ENCODE measurements around the gene ABCB9.

ABCB9 gene

DNA sequence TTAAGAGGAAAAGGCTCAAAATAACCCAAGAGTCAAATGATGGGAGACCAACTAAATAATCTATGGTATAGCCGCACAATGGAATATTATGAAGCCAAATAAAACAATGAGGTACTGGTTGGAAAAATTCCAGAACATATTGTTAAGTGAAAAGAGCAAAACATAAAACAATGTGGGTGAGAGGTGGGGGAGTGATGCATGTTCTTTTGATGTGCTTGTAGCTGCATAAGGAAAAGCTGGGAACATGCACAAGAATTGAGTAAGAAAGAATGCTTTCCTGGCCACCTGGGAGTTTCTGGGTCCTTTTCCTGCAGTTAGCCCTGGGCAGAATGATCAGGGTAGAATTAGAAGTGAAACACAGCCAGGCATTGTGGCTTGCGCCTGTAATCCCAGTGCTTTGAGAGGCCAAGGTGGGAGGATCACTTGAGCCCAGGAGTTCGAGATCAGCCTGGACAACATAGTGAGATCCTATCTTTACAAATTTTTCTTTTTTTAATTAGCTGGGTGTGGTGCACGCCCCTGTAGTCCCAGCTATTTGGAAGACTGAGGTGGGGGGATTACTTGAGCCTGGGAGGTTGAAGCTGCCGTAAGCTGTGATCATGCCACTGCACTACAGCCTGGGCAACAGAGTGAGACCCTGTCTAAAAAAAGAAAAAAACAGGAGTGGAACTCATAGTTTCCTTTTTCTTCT, 7.9 kb downstream of the ABCB9 start:
- DNase-seq (ENCODE audit: insufficient read length, low spot score) (no peak), FAIRE-seq (no peak)
- TF ChIP-seq POLR2AphosphoS5 (IDR thresholded peaks at IDR 0.05; ENCODE audit: low read depth, low read length): no peak
- no peak for TF ChIP-seq POLR2A (IDR thresholded peaks at IDR 0.05; ENCODE audit: low read depth, low read length)
- no peak for TF ChIP-seq PAX5 (IDR thresholded peaks at IDR 0.05; ENCODE audit: insufficient read depth, low read length, severe bottlenecking)
- no peak for TF ChIP-seq TAF1 (IDR thresholded peaks at IDR 0.05; ENCODE audit: low read depth, low read length)
- TF ChIP-seq SPI1 (IDR thresholded peaks at IDR 0.05; ENCODE audit: low read depth, low read length): no peak
- TF ChIP-seq POU2F2 (IDR thresholded peaks at IDR 0.05; ENCODE audit: low read depth, low read length): no peak

DNA sequence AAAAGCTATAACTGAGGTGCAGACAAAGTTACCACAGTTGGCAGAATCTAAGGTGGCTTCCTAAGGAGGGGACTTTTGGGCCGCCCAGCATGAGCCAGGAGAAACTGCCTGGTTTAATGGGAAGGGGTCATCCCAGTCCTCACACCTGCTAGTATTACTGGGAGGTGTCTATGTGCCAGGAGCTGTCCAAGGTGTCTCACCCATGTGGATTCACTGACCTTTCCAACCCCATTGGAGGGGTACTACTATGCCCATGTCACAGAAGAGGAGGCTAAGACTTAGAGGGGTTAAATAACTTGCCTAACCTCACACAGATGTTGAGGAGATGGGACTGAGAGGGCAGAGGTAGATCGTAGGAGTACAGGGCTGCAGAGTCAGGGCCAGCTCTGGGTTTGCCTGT, 10.2 kb downstream of the ABCB9 start:
- TF ChIP-seq POLR2AphosphoS5 (IDR thresholded peaks at IDR 0.05; ENCODE audit: low read depth, low read length) (no peak), PAX5 (IDR thresholded peaks at IDR 0.05; ENCODE audit: insufficient read depth, low read length, severe bottlenecking) (no peak), POU2F2 (IDR thresholded peaks at IDR 0.05; ENCODE audit: low read depth, low read length) (no peak), SPI1 (IDR thresholded peaks at IDR 0.05; ENCODE audit: low read depth, low read length) (no peak), POLR2A (IDR thresholded peaks at IDR 0.05; ENCODE audit: low read depth, low read length) (no peak), TAF1 (IDR thresholded peaks at IDR 0.05; ENCODE audit: low read depth, low read length) (no peak)
- DNase-seq (ENCODE audit: insufficient read length, low spot score) (no peak), FAIRE-seq (no peak)

DNA sequence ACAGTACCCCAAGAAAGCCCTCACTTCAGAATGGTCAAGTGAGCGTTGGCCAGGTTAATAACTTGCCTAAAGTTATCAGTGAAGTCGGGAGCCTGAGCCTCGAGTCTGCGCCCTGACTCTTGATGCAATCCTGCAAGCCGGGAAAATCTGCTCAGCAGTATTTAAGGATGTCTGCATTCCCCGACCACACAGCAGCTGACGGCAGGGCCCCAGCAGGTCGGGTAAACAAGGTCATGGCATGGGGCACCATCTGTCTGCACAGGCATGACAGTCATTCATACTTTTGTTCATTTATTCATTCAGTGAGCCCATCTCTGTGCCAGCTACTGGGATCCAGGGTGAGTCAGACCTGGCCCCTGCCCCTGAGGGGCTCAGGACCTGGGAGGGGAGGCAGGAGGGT, 11.1 kb downstream of the ABCB9 start:
- FAIRE-seq (no peak), DNase-seq (ENCODE audit: insufficient read length, low spot score) (no peak)
- TF ChIP-seq POU2F2 (IDR thresholded peaks at IDR 0.05; ENCODE audit: low read depth, low read length): no peak
- TF ChIP-seq TAF1 (IDR thresholded peaks at IDR 0.05; ENCODE audit: low read depth, low read length): no peak
- no peak for TF ChIP-seq POLR2AphosphoS5 (IDR thresholded peaks at IDR 0.05; ENCODE audit: low read depth, low read length)
- no peak for TF ChIP-seq SPI1 (IDR thresholded peaks at IDR 0.05; ENCODE audit: low read depth, low read length)
- no peak for TF ChIP-seq PAX5 (IDR thresholded peaks at IDR 0.05; ENCODE audit: insufficient read depth, low read length, severe bottlenecking)
- no peak for TF ChIP-seq POLR2A (IDR thresholded peaks at IDR 0.05; ENCODE audit: low read depth, low read length)

DNA sequence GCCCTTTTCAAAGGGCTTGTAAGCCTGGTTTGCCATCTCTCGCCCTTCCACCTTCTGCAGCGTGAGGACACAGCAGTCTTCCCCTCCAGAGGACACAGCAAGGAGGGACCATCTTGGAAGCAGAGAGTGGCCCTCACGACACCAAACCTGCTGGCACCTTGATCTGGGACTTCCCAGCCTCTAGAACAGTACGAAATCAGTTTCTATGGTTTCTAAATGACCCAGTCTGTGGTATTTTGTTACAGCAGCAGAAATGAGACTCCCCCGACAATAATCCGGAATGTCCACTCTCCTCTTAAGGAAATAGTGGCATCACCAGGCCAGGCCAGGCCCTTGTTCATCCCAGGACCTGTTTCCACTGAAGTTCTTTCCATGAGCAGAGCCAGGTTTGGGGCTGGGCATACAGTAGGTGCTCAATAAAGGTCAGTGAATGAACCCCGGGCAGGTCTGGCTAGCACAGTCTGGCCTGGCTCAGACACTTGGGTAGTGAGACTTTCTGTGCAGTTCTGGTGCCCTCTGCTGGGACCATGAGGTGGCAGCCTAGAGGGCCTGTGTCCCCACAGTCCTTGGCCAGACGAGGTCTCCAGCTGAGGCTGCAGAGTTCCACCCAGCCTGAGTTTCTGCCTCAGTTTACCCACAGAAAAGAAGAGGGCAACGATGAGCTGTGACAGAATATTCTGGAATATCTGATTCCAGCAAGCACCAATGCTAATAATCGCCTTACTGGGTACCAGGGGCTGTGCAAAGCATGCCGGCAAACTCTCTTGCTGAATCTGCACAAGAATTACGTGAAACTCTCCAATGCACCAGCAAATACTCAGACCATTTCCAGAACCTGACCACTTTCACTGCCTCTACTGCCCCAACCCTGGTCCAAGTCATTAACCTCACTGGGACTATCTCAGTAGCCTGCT, 14.0 kb downstream of the ABCB9 start:
- FAIRE-seq: peak; percentile 94
- TF ChIP-seq POLR2AphosphoS5 (IDR thresholded peaks at IDR 0.05; ENCODE audit: low read depth, low read length) (no peak), POU2F2 (IDR thresholded peaks at IDR 0.05; ENCODE audit: low read depth, low read length) (no peak), PAX5 (IDR thresholded peaks at IDR 0.05; ENCODE audit: insufficient read depth, low read length, severe bottlenecking) (no peak), POLR2A (IDR thresholded peaks at IDR 0.05; ENCODE audit: low read depth, low read length) (no peak), TAF1 (IDR thresholded peaks at IDR 0.05; ENCODE audit: low read depth, low read length) (no peak), SPI1 (IDR thresholded peaks at IDR 0.05; ENCODE audit: low read depth, low read length) (no peak)
- DNase-seq (ENCODE audit: insufficient read length, low spot score): peak; percentile 80

DNA sequence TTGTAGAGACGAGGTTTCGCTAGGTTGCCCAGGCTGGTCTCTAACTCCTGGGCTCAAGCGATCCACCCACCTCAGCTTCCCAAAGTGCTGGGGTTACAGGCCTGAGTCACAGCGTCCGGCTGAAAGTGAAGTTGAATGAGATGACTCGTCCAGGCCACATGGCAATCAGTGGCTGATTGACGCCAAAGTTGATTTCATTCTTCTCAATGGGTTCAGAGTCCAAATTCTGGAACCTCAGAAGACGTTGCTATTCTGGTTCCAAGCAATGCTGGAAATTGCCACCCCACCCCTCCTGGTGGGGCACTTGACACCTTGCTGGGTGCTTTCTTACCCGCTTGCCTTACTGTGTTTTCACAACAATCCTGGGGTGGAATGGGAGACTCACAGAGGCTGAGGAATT, 14.9 kb downstream of the ABCB9 start:
- DNase-seq (ENCODE audit: insufficient read length, low spot score): no peak
- no peak for FAIRE-seq
- no peak for TF ChIP-seq POLR2AphosphoS5 (IDR thresholded peaks at IDR 0.05; ENCODE audit: low read depth, low read length)

DNA sequence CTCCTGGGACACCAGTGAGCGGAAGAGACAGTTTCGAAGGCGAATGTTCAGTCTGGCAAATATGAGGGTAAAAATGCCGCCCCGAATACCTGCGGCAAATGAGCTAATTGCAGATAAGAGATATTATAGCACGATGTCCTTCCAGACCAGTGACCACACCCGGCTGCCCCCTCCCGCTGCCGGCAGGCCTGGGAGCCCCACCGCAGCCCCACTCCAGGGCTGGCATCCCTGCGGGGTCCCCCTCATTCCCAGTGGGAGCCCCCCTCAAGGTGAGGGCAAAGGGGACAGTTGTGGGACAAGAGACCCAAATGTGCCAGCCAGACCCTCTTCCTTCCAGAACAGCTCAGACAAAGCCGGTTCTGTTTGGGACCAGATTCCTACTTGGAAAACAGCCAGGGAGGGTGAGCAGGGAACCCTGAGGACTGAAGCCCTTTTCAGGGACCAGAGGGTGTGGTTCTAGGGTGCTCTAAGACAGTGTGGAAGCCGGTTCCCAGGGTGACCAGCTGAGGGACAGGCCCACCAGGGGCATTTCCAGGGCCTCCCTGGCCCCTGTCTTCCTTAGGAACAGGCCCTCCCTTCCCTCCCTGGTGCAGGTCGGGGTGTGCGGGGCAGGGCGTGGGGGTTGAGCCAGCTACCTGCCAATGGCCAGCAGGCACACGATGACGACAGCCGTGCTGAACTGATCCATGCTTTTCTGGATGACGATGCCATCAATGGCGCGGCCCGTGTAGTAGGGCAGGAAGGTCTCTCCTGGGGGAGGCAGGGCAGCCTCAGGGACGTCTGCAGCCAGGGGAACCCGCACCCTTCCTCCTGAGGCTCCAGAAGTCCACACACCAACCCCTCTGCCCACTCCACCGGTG, 16.2 kb downstream of the ABCB9 start:
- no peak for TF ChIP-seq SPI1 (IDR thresholded peaks at IDR 0.05; ENCODE audit: low read depth, low read length)
- TF ChIP-seq POU2F2 (IDR thresholded peaks at IDR 0.05; ENCODE audit: low read depth, low read length): no peak
- no peak for TF ChIP-seq POLR2A (IDR thresholded peaks at IDR 0.05; ENCODE audit: low read depth, low read length)
- no peak for TF ChIP-seq TAF1 (IDR thresholded peaks at IDR 0.05; ENCODE audit: low read depth, low read length)
- TF ChIP-seq PAX5 (IDR thresholded peaks at IDR 0.05; ENCODE audit: insufficient read depth, low read length, severe bottlenecking): no peak
- DNase-seq (ENCODE audit: insufficient read length, low spot score) (no peak), FAIRE-seq (no peak)

DNA sequence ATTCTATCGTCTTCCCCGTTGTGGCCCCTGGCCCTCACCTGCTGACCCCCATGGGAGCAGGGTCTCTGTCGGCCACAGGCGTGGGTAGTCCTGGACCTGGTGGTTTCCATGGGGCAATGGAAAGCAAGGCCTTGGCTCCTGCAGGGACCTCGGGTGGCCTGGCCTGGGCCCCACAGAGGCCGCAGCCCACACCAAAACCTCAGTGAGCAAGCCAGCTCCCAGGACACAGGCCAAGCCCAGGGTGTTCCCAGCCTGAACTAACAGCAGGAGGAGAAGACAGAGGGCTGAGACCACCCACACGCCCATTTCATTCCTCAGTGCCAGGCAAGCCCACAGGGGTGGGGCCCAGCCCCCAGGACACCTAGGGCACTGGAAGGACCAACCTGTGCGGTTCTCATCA, 16.9 kb downstream of the ABCB9 start:
- FAIRE-seq: no peak
- DNase-seq (ENCODE audit: insufficient read length, low spot score): no peak
- TF ChIP-seq SPI1 (IDR thresholded peaks at IDR 0.05; ENCODE audit: low read depth, low read length) (no peak), PAX5 (IDR thresholded peaks at IDR 0.05; ENCODE audit: insufficient read depth, low read length, severe bottlenecking) (no peak), POLR2AphosphoS5 (IDR thresholded peaks at IDR 0.05; ENCODE audit: low read depth, low read length) (no peak), POLR2A (IDR thresholded peaks at IDR 0.05; ENCODE audit: low read depth, low read length) (no peak), POU2F2 (IDR thresholded peaks at IDR 0.05; ENCODE audit: low read depth, low read length) (no peak), TAF1 (IDR thresholded peaks at IDR 0.05; ENCODE audit: low read depth, low read length) (no peak)

DNA sequence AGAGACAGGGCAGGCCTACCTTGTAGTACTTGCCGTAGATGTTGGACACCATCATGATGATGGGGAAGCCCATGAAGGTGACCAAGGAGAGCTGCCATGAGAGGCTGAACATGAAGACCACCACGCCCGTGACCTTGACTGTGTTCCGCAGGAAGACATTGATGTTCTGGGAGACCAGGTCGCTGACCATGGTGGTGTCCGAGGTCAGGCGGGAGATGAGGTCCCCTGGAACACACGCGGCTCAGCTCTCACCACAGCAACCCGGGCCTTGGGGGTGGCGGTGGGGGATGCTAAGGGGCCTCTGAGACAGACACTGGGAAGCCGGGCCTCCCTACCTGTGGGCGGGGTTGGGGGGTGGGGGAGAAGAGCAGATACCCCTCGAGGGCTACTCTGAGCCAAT, 17.7 kb downstream of the ABCB9 start:
- no peak for DNase-seq (ENCODE audit: insufficient read length, low spot score)
- TF ChIP-seq TAF1 (IDR thresholded peaks at IDR 0.05; ENCODE audit: low read depth, low read length): no peak
- TF ChIP-seq POLR2AphosphoS5 (IDR thresholded peaks at IDR 0.05; ENCODE audit: low read depth, low read length): no peak
- TF ChIP-seq PAX5 (IDR thresholded peaks at IDR 0.05; ENCODE audit: insufficient read depth, low read length, severe bottlenecking): no peak
- no peak for TF ChIP-seq POLR2A (IDR thresholded peaks at IDR 0.05; ENCODE audit: low read depth, low read length)
- TF ChIP-seq POU2F2 (IDR thresholded peaks at IDR 0.05; ENCODE audit: low read depth, low read length): no peak
- TF ChIP-seq SPI1 (IDR thresholded peaks at IDR 0.05; ENCODE audit: low read depth, low read length): no peak
- no peak for FAIRE-seq

DNA sequence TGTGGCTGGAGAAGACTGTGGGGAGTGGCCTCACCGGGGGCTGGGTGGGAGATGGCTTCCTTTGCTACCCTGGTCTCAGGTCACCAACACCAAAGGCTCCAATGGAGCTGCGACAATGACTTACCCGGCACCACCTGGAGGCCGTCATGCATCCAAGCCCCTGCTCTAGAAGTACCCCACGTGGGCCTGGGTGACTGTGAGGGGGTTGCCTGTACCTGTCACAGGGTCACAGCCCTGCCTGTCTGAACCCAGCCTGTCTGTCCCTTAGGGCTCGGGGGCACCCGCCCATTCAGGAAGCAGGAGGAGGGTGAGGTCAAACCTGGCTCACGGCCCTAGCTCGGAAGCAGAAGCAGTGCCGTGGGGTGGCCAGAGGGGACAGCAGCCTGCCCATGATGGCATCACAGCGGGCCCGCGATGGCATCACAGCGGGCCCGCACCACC, 18.9 kb downstream of the ABCB9 start:
- DNase-seq (ENCODE audit: insufficient read length, low spot score) (no peak), FAIRE-seq (peak; percentile 73)
- TF ChIP-seq POLR2AphosphoS5 (IDR thresholded peaks at IDR 0.05; ENCODE audit: low read depth, low read length) (no peak), PAX5 (IDR thresholded peaks at IDR 0.05; ENCODE audit: insufficient read depth, low read length, severe bottlenecking) (no peak), TAF1 (IDR thresholded peaks at IDR 0.05; ENCODE audit: low read depth, low read length) (no peak), SPI1 (IDR thresholded peaks at IDR 0.05; ENCODE audit: low read depth, low read length) (no peak), POLR2A (IDR thresholded peaks at IDR 0.05; ENCODE audit: low read depth, low read length) (no peak), POU2F2 (IDR thresholded peaks at IDR 0.05; ENCODE audit: low read depth, low read length) (no peak)

Measured in GM12891 (cell line).